Right atrium auricular region (tissue), 2 donors: ENCODE data around the gene DLG4. TPM values are rescaled to one million over a fixed set of nuclear protein-coding genes. Genes with fewer than 3 reads are reported as not detected.
"Not testable (repeated sequence)": the region's sequence is repeated elsewhere in the genome, so short reads cannot be mapped to it uniquely, and the experiment has no call there.

Experiments used
- DNase-seq: peaks from one replicate; pipeline ENCODE4 v3.0.0-alpha.2; 2019; ENCODE audit warnings: low spot score
- H3K27ac ChIP-seq, 2 donors: fragments of 200-600 bp; sonication (generic); 1 replicate in 1 of 2; 2 replicates in 1 of 2; pipeline ENCODE4 v1.5.1; 2016 to 2019
- H3K27me3 ChIP-seq, 2 donors: fragments of 200-600 bp; sonication (generic); one replicate each; pipeline versions ENCODE4 v1.5.1 to v1.6.0; 2017 to 2019
- H3K36me3 ChIP-seq: fragments of 200-600 bp; sonication (generic); one replicate; pipeline ENCODE4 v1.5.1; 2016
- H3K4me1 ChIP-seq, 2 donors: fragments of 200-600 bp; sonication (generic); one replicate each; pipeline versions ENCODE4 v1.5.1 to v1.6.0; 2017 to 2019
- H3K4me3 ChIP-seq, 2 donors: fragments of 200-600 bp; sonication (generic); 1 replicate in 1 of 2; 2 replicates in 1 of 2; pipeline ENCODE4 v1.5.1; 2017 to 2019; ENCODE audit warnings: mild to moderate bottlenecking in 1 of 2, moderate library complexity in 1 of 2
- H3K9me3 ChIP-seq, 2 donors: fragments of 200-600 bp; sonication (generic); one replicate each; pipeline ENCODE4 v1.5.1; 2019
- CTCF ChIP-seq, 2 donors: fragments of 200-600 bp; sonication (generic); IDR thresholded peaks; one replicate each; pipeline ENCODE4 v1.5.1; 2019; ENCODE audit warnings: antibody characterized with exemption in 2 of 2
- total RNA-seq, 2 donors: library from RNA; depleted of rRNA; stranded (reverse); fragments of >200 nt; gene quantifications; one replicate each; pipeline ENCODE4 v1.1.0, GENCODE V29; 2016

The DLG4 gene
- total RNA-seq, 2 donors from 2014 or later = 15.1 to 33.4 TPM

DNA sequence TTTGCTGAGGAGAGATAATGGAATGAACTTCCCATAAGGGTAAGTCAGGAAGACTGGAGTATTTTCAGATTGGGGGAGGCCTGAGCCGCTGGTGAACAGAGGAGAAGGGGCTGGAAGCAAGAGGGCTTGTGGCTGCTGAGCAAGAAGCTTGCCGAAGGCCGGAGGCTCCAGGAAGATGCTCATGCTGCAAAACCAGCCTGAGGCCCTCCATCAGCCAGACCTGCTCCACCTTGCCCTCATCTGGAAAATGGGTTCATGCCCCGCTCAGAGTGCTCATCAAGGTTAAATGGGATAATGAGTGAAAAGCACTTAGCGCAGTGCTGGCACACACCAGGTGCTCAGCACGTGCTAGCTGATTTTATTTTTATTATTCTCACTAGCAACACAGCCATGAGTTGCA, 35.0 kb downstream of the DLG4 start:
- DNase-seq = no peak
- no peaks in the 10 kb centered on the region for H3K36me3 ChIP-seq
- H3K4me3 ChIP-seq = no peak overlapping the region
- H3K27ac ChIP-seq = no peak overlapping the region
- no peak for TF ChIP-seq CTCF (IDR thresholded peaks at IDR 0.05)
- no peaks in the 10 kb centered on the region for H3K4me1 ChIP-seq
- no peaks in the 10 kb centered on the region for H3K27me3 ChIP-seq
- H3K9me3 ChIP-seq = no peaks in the 10 kb centered on the region

DNA sequence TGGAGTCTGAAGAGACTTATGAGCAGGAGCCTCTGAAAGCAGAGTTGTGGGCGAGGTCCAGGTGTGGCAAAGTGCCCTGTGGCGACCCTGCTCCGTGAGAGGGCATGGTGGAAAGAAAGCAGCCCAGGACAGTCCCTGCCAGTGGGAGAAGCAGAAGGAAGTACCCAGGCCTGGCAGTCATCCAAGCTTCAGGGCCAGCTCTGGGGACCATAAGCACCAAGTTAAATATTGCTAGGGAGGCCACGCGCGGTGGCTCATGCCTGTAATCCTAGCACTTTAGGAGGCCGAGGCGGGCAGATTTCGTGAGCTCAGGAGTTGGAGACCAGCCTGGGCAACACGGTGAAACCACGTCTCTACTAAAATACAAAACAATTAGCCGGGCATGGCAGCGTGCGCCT, 35.5 kb downstream of the DLG4 start:
- H3K27me3 ChIP-seq = no peaks in the 10 kb centered on the region
- H3K36me3 ChIP-seq = no peaks in the 10 kb centered on the region
- H3K9me3 ChIP-seq = no peaks in the 10 kb centered on the region
- H3K27ac ChIP-seq = no peak overlapping the region
- H3K4me1 ChIP-seq = no peaks in the 10 kb centered on the region
- no peak for TF ChIP-seq CTCF (IDR thresholded peaks at IDR 0.05)
- H3K4me3 ChIP-seq = no peak overlapping the region
- DNase-seq = no peak

DNA sequence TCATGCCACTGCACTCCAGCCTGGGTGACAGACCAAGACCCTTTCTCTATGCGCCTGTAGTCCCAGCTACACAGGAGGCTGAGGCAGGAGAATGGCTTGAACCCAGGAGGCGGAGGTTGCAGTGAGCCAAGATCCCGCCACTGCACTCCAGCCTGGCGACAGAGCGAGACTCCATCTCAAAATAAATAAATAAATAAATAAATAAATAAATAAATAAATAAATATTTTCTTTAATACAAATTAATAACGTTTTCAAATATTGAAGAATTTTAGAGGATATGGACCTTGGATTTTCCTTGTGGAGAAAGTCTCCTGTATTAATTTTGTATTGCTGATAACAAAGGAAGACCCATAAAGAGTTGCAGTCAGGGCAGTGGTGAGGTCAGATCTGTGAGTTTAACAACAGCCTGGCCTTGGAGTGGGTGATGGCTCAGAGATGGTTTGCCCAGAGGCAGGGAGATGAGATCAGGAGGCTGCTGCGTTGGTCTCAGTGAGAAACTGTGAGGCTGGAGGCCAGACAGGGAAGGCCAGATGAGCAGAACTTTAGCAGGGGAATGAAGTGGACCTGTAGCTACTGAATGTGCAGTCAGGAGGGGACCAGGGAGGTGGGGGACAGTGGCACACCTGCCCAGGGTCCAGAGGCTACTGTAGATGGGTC, 36.1 kb downstream of the DLG4 start:
- TF ChIP-seq CTCF (IDR thresholded peaks at IDR 0.05) = no peak
- DNase-seq = no peak
- H3K27me3 ChIP-seq = no peaks in the 10 kb centered on the region
- no peaks in the 10 kb centered on the region for H3K9me3 ChIP-seq
- no peaks in the 10 kb centered on the region for H3K36me3 ChIP-seq
- H3K4me1 ChIP-seq = no peaks in the 10 kb centered on the region
- no peak overlapping the region for H3K27ac ChIP-seq
- no peak overlapping the region for H3K4me3 ChIP-seq

DNA sequence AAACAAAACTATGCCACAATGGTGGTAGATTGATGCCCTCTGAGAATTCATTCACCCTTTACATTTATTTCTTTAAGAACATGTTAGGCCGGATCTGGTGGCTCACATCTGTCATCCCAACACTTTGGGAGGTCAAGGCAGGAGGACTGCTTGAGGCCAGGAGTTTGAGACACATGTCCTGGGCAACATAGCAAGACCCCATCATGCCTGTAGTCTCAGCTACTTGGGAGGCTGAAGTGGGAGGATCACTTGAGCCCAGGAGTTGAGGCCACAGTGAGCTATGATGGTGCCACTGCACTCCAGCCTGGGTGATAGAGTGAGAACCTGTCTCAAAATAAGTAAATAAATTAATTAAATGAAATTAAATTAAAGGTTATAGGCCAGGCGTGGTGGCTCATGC, 37.5 kb downstream of the DLG4 start:
- H3K36me3 ChIP-seq, H3K9me3 ChIP-seq, H3K27ac ChIP-seq, DNase-seq, H3K4me3 ChIP-seq, H3K27me3 ChIP-seq: not testable (repeated sequence)
- peaks cover 0 to 12% of the 10 kb centered on the region in 2 donors for H3K4me1 ChIP-seq

DNA sequence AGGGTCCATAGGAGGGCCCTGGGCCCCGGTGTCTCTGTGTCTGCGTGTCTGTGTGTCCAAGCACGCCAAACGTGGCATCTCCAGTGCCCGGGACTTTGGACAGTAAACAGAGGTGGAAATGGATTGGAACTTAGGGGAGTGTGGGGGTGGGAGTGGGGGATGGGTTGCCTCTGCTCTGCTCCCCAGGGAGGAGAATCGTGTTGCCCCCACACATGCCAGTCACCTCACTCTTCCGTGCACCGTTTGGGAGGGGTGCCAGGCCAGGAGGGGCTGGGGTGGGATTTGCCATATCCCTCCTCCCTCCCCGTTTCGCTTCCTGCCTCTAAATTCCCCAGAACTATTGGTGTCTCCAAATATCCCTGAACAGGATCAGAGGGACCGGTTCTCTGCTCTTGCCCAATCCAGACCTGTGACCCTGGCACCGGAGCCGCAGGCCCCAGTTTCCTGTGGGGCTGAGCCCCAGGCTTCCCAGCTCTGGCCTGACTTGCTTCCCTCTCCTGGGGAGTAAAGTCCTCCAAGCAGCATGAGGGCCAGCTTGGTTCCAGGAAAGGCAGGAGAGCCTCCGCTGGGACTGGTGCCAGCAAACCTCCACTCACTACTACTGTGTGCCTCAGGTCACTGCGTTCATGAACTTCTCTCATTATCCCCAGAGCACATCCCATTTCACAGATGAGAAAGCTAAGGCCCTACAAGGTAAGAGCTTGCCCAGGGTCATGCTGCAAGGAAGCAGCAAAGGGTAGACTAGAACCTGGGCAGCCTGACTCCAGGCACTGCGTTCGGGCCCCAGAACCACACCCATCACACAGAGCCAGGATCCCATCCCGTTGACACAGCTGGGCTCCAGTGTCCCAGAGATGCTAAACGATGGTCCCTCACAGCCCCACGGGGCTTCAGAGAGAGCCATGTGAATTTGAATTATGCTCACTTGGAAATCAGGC, 40.0 kb downstream of the DLG4 start, which contains the start of gene ASGR1:
TSS of gene ASGR1 (minus strand) at position 54 of the 938 bp plus-strand sequence. CDS start 807 bp downstream, outside the sequence.
- peak within 1 kb of the TSS in 1 of 2 donors; percentile 48 for H3K4me3 ChIP-seq
- H3K27me3 ChIP-seq = no peaks in the 10 kb centered on the region
- no peaks in the 10 kb centered on the region for H3K36me3 ChIP-seq
- DNase-seq = no peak
- peaks cover 0 to 17% of the 10 kb centered on the region in 2 donors for H3K4me1 ChIP-seq
- no peaks in the 10 kb centered on the region for H3K9me3 ChIP-seq
- no peak for TF ChIP-seq CTCF (IDR thresholded peaks at IDR 0.05)
- no peak within 1 kb of the TSS for H3K27ac ChIP-seq

DNA sequence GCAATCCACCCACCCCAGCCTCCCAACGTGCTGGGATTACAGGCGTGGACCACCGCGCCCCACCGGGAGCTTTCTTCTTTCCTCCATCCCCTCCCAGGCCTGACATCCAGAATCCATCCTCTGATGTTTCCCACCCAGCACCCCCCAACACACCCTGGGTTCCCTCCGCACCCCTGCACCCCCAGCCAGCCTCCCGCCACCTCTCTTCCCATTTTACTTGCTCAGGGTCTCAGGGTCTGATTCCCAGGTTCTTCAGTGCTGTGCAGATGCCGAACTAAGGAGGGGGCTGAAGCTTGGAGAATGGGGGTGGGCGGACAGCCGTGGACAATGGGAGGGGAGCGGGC, 40.7 kb downstream of the DLG4 start:
- no peaks in the 10 kb centered on the region for H3K9me3 ChIP-seq
- DNase-seq = no peak
- H3K27me3 ChIP-seq = no peaks in the 10 kb centered on the region
- H3K36me3 ChIP-seq = no peaks in the 10 kb centered on the region
- no peak for TF ChIP-seq CTCF (IDR thresholded peaks at IDR 0.05)
- peaks cover 0 to 20% of the 10 kb centered on the region in 2 donors for H3K4me1 ChIP-seq
- H3K27ac ChIP-seq = no peak overlapping the region
- no peak overlapping the region for H3K4me3 ChIP-seq
